SU-DHL-6 (cell line): ENCODE data around the gene NCOA3.

ENCODE experiments used
- EZH2phosphoT487 ChIP-seq: fragments of 200-600 bp; sonication (generic), shearing (Covaris generic); conservative IDR thresholded peaks from 2 replicates; pipeline ENCODE4 v1.6.1; 2018; ENCODE audit warnings: mild to moderate bottlenecking, antibody characterized with exemption, low read length, moderate library complexity, mixed read lengths
- TF ChIP-seq, protein P1 (sequence below): fragments of 200-600 bp; sonication (generic); IDR thresholded peaks from one replicate; pipeline ENCODE4 v1.5.1; 2017; ENCODE audit warnings: antibody characterized with exemption, mild to moderate bottlenecking, low read length, moderate library complexity; ENCODE audit not compliant: insufficient read depth, poor library complexity, severe bottlenecking

DNA sequence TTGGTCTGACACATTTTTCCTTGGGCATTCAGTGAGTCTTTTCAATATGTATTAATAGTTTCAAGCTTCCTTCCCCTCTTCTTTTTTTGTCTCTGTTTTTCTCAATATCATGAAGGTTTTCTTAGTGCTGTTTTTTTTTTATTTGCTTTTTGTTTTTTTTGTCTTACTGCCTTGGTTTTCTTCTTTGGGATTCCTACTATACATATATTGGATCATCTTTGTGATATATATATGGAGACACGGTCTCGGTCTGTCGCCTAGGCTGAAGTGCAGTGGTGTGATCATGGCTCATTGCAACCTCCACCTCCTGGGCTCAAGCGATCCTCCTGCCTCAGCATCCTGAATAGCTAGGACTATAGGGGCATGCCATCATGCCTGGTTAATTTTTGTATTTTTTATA is 43.8 kb downstream of the NCOA3 start:
- TF ChIP-seq, protein P1, sequence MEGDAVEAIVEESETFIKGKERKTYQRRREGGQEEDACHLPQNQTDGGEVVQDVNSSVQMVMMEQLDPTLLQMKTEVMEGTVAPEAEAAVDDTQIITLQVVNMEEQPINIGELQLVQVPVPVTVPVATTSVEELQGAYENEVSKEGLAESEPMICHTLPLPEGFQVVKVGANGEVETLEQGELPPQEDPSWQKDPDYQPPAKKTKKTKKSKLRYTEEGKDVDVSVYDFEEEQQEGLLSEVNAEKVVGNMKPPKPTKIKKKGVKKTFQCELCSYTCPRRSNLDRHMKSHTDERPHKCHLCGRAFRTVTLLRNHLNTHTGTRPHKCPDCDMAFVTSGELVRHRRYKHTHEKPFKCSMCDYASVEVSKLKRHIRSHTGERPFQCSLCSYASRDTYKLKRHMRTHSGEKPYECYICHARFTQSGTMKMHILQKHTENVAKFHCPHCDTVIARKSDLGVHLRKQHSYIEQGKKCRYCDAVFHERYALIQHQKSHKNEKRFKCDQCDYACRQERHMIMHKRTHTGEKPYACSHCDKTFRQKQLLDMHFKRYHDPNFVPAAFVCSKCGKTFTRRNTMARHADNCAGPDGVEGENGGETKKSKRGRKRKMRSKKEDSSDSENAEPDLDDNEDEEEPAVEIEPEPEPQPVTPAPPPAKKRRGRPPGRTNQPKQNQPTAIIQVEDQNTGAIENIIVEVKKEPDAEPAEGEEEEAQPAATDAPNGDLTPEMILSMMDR: no peak
- no peak for TF ChIP-seq EZH2phosphoT487
